Measurements from ENCODE around the gene ASTN2. TPM values are rescaled to one million over a fixed set of nuclear protein-coding genes. Genes with fewer than 3 reads are reported as not detected.

The ASTN2 gene
- polyA plus RNA-seq, 1 donor = 4.2 TPM

- no peak for DNase-seq
Measured at GRCh38 chr9:116796669-116797068, 618.2 kb downstream of the ASTN2 start.

- no peak for DNase-seq
Measured at GRCh38 chr9:116795821-116796220, 619.0 kb downstream of the ASTN2 start.

GRCh38 chr9:116792271-116792670, 622.6 kb downstream of the ASTN2 start:
- DNase-seq = no peak

- no peak for DNase-seq
Measured at GRCh38 chr9:116791326-116791725, 623.5 kb downstream of the ASTN2 start.

- no peak for DNase-seq
Measured at GRCh38 chr9:116789081-116789480, 625.8 kb downstream of the ASTN2 start.

- DNase-seq = no peak
Measured at GRCh38 chr9:116786737-116787136, 628.1 kb downstream of the ASTN2 start.

GRCh38 chr9:116777116-116777515, 637.7 kb downstream of the ASTN2 start:
- no peak for DNase-seq

GRCh38 chr9:116774421-116775180, 640.3 kb downstream of the ASTN2 start:
- no peak for DNase-seq

GRCh38 chr9:116767219-116767618, 647.6 kb downstream of the ASTN2 start:
- DNase-seq = no peak

- no peak for DNase-seq
Measured at GRCh38 chr9:116765011-116765410, 649.8 kb downstream of the ASTN2 start.

- DNase-seq = no peak
Measured at GRCh38 chr9:116763770-116764169, 651.1 kb downstream of the ASTN2 start.

- no peak for DNase-seq
Measured at GRCh38 chr9:116760636-116761035, 654.2 kb downstream of the ASTN2 start.

GRCh38 chr9:116757030-116757429, 657.8 kb downstream of the ASTN2 start:
- no peak for DNase-seq

- no peak for DNase-seq
Measured at GRCh38 chr9:116753389-116753788, 661.5 kb downstream of the ASTN2 start.

GRCh38 chr9:116750510-116750909, 664.3 kb downstream of the ASTN2 start:
- DNase-seq = no peak

- no peak for DNase-seq
Measured at GRCh38 chr9:116749772-116750171, 665.1 kb downstream of the ASTN2 start.

- no peak for DNase-seq
Measured at GRCh38 chr9:116749176-116749575, 665.7 kb downstream of the ASTN2 start.

GRCh38 chr9:116741742-116742141, 673.1 kb downstream of the ASTN2 start:
- no peak for DNase-seq

GRCh38 chr9:116741086-116741740, 673.6 kb downstream of the ASTN2 start:
- no peak for DNase-seq

GRCh38 chr9:116737152-116737546, 677.7 kb downstream of the ASTN2 start:
- DNase-seq = peak; percentile 28

- no peak for DNase-seq
Measured at GRCh38 chr9:116736399-116737151, 678.3 kb downstream of the ASTN2 start.

GRCh38 chr9:116733010-116733641, 681.7 kb downstream of the ASTN2 start:
- no peak for DNase-seq

- no peak for DNase-seq
Measured at GRCh38 chr9:116726602-116727001, 688.3 kb downstream of the ASTN2 start.
